ENCODE measurements around the gene UBE2V1. TPM values are rescaled to one million over a fixed set of nuclear protein-coding genes. Genes with fewer than 3 reads are reported as not detected.

UBE2V1 gene
- total and polyA plus RNA-seq, 2 donors from 2014 or later: 99.1 to 105 TPM

GRCh38 chr20:50089140-50089786, 23.7 kb downstream of the UBE2V1 start:
- no peak overlapping the region for H3K27ac ChIP-seq (ENCODE audit: low read depth in 2 of 2, low read length in 2 of 2)
- H3K4me3 ChIP-seq (ENCODE audit: low read length in 3 of 3): no peak overlapping the region
- TF ChIP-seq CTCF (IDR thresholded peaks at IDR 0.05; ENCODE audit: borderline replicate concordance, extremely low read depth, insufficient read depth): no peak
- intact Hi-C loops (cut with DNase I): no loop called here
- DNase-seq (peak in 1 of 5 donors; percentile 4), FAIRE-seq (no peak)
- peaks cover 2 to 18% (median 4%) of the 10 kb centered on the region in 3 donors for H3K36me3 ChIP-seq (ENCODE audit: control insufficient read depth in 2 of 3, insufficient read depth in 3 of 3, low read length in 3 of 3)
- H3K9me3 ChIP-seq (ENCODE audit: control insufficient read depth in 2 of 3, insufficient read depth in 1 of 3, low read length in 3 of 3): no peaks in the 10 kb centered on the region
- H3K4me1 ChIP-seq (ENCODE audit: control insufficient read depth in 2 of 3, insufficient read depth in 2 of 3, low read depth in 1 of 3, low read length in 3 of 3): peaks cover 0 to 10% (median 7%) of the 10 kb centered on the region in 3 donors
- H3K9ac ChIP-seq (ENCODE audit: low read length in 3 of 3): no peak overlapping the region
- no peaks in the 10 kb centered on the region for H3K27me3 ChIP-seq (ENCODE audit: control insufficient read depth, insufficient read depth, low read length)

- DNase-seq (no peak), FAIRE-seq (no peak)
- TF ChIP-seq CTCF (IDR thresholded peaks at IDR 0.05; ENCODE audit: borderline replicate concordance, extremely low read depth, insufficient read depth): no peak
- H3K9ac ChIP-seq (ENCODE audit: low read length in 3 of 3): no peak overlapping the region
- H3K36me3 ChIP-seq (ENCODE audit: control insufficient read depth in 2 of 3, insufficient read depth in 3 of 3, low read length in 3 of 3): peaks cover 2 to 12% (median 6%) of the 10 kb centered on the region in 3 donors
- intact Hi-C loops (cut with DNase I): no loop called here
- no peak overlapping the region for H3K4me3 ChIP-seq (ENCODE audit: low read length in 3 of 3)
- H3K9me3 ChIP-seq (ENCODE audit: control insufficient read depth in 2 of 3, insufficient read depth in 1 of 3, low read length in 3 of 3): no peaks in the 10 kb centered on the region
- no peak overlapping the region for H3K27ac ChIP-seq (ENCODE audit: low read depth in 2 of 2, low read length in 2 of 2)
- H3K4me1 ChIP-seq (ENCODE audit: control insufficient read depth in 2 of 3, insufficient read depth in 2 of 3, low read depth in 1 of 3, low read length in 3 of 3): peaks cover 0 to 10% (median 7%) of the 10 kb centered on the region in 3 donors
- H3K27me3 ChIP-seq (ENCODE audit: control insufficient read depth, insufficient read depth, low read length): no peaks in the 10 kb centered on the region
Observed at GRCh38 chr20:50088022-50088421, 24.9 kb downstream of the UBE2V1 start.

GRCh38 chr20:50085481-50086365, 27.2 kb downstream of the UBE2V1 start:
- Histone ChIP-seq H3K36me3 (ENCODE audit: control insufficient read depth in 2 of 3, insufficient read depth in 3 of 3, low read length in 3 of 3) (peaks cover 2 to 15% (median 6%) of the 10 kb centered on the region in 3 donors), H3K27me3 (ENCODE audit: control insufficient read depth, insufficient read depth, low read length) (no peaks in the 10 kb centered on the region), H3K4me3 (ENCODE audit: low read length in 3 of 3) (peak overlapping the region in 1 of 3 donors; percentile 44), H3K27ac (ENCODE audit: low read depth in 2 of 2, low read length in 2 of 2) (peak overlapping the region; percentile 68 to 79), H3K9ac (ENCODE audit: low read length in 3 of 3) (peak overlapping the region in 1 of 3 donors; percentile 53), H3K9me3 (ENCODE audit: control insufficient read depth in 2 of 3, insufficient read depth in 1 of 3, low read length in 3 of 3) (no peaks in the 10 kb centered on the region), H3K4me1 (ENCODE audit: control insufficient read depth in 2 of 3, insufficient read depth in 2 of 3, low read depth in 1 of 3, low read length in 3 of 3) (peaks cover 0 to 10% (median 7%) of the 10 kb centered on the region in 3 donors)
- FAIRE-seq: no peak
- intact Hi-C loops (cut with DNase I): no loop called here
- DNase-seq: peak in 4 of 5 donors; percentile 53 to 89 (median 69)
- TF ChIP-seq CTCF (IDR thresholded peaks at IDR 0.05; ENCODE audit: borderline replicate concordance, extremely low read depth, insufficient read depth): peak; percentile 59

All from kidney (tissue), 14 donors.